Muscle of arm (tissue), 14 donors: ENCODE measurements around the gene F11. TPM values are rescaled to one million over a fixed set of nuclear protein-coding genes. Genes with fewer than 3 reads are reported as not detected.
"Not testable (repeated sequence)": the region's sequence is repeated elsewhere in the genome, so short reads cannot be mapped to it uniquely, and the experiment has no call there.

Experiments
- DNase-seq: peaks from one replicate; pipeline ENCODE4 v3.0.0-alpha.2; 2013
- long read RNA-seq, 11 donors: transcript quantifications; one replicate each; lab custom pipeline, GENCODE V29; 2026
- polyA plus RNA-seq, 12 donors: library from polyadenylated mRNA; unstranded; fragments of 120-200 nt; gene quantifications; one replicate each; pipeline ENCODE4 v1.2.1, GENCODE V29; 2013; ENCODE audit not compliant: insufficient read length in 12 of 12

Gene F11
- under 1 TPM in 1 of 12 donors, not detected in 11; 0.97 TPM for polyA plus RNA-seq
- long read RNA-seq, donor 1, result 0 reads
- long read RNA-seq, donor 2, result 0 reads
- long read RNA-seq, donor 3, result 0 reads
- long read RNA-seq, donor 4, result 0 reads
- long read RNA-seq, donor 5, result 0 reads
- long read RNA-seq, donor 6, result 0 reads
- long read RNA-seq, donor 7, result 0 reads
- long read RNA-seq, donor 8, result 0 reads
- long read RNA-seq, donor 9, result 0 reads
- long read RNA-seq, donor 10, result 0 reads
- long read RNA-seq, donor 11, result 0 reads

DNA sequence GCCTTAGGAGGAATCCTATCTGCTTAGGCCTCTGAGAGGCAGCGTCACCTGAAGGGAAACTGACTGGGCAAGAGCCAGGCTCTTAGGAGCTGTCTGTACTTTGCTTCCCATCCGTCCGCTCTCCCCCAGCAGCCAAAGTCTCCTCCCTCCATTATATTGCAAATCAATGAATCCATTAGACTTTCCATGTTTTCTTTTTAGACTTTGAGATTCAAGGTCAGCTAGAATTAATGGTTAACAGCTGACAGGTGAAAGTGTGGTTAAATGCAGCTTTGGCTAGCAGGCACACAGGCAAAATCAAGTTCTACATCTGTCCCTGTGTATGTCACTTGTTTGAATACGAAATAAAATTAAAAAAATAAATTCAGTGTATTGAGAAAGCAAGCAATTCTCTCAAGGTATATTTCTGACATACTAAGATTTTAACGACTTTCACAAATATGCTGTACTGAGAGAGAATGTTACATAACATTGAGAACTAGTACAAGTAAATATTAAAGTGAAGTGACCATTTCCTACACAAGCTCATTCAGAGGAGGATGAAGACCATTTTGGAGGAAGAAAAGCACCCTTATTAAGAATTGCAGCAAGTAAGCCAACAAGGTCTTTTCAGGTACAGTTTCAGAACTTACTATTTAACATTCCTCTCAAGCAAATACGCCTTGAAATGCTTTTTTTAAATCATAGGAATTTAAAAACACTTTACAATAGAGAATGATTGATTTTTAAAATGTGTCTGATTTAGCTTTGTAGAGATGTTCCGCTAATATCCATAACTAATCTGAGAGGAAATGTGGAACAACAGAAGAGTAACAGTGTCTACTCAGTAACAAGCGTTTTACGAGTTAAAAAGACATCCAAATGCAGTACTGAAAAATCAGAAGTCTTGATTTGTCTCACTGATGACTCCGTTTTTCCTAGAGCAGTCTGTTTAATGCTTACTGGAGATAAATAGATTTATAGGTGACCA, at the start of gene F11:
Gene F11, plus strand, starts transcription at position 507 of the 970 bp plus-strand sequence. CDS start 948 bp downstream, outside the sequence.
- DNase-seq, result no peak

GRCh38 chr4:186216465-186217024, 49.4 kb upstream of the F11 start:
- DNase-seq, result no peak

DNA sequence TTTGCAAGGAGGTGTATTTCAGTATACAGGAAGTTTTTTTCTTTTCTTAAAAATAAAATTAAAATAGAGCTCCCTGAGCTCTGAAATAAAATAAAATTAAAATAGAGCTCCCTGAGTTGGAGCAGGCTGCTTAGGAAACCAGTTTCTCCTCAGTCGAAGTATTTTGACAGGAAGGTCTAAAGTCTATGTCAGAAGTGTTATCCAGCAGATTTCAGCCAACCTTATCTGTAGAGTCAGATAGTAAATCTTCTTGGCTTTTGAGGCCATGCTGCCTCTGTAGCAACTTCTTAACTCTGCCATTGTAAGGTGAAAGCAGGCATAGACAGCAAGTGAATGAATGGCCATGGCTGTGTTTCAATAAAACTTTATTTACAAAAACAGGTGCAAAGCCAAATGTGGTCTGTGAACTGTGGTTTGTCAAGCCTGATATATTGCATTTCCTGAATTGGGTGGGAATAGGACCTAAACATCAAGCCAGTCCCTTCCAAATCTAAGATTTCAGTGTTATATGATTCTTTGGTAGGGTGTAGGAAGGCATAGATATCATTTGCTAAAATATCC, 48.2 kb upstream of the F11 start:
- no peak for DNase-seq

DNA sequence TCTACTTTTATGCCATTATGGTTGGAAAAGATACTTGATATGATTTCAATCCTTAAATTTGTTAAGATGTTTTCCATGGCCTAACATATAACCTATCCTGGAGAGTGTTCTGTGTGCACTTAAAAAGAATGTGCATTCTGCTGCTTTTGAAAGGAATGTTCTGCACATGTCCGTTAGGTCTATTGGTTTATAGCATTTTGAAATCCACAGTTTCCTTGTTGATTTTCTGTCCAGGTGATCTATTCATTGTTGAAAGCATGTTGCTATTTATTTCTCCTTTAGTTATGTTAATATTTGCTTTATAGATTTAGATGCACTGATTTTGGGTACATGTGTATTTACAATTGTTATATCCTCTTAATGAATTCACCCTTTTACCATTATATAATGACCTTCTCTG, 44.4 kb upstream of the F11 start:
- DNase-seq, result no peak

DNA sequence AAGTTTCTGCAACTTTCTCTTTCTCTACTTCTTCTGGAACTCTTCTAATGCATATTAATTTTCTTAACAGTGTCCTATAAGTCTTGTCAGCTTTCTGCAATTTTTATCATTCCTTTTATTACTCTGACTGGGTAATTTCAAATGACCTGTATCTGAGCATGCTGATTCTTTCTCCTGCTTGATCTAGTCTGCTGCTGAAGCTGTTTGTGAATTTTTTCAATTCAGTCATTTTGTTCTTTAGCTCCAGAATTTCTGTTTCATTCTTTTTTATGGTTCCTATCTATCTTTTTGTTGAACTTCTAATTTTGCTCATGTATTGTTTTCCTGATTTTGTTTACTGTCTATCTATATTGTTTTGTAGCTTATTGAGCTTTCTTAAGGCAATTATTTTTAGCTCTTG, 40.1 kb upstream of the F11 start:
- DNase-seq, result no peak

DNA sequence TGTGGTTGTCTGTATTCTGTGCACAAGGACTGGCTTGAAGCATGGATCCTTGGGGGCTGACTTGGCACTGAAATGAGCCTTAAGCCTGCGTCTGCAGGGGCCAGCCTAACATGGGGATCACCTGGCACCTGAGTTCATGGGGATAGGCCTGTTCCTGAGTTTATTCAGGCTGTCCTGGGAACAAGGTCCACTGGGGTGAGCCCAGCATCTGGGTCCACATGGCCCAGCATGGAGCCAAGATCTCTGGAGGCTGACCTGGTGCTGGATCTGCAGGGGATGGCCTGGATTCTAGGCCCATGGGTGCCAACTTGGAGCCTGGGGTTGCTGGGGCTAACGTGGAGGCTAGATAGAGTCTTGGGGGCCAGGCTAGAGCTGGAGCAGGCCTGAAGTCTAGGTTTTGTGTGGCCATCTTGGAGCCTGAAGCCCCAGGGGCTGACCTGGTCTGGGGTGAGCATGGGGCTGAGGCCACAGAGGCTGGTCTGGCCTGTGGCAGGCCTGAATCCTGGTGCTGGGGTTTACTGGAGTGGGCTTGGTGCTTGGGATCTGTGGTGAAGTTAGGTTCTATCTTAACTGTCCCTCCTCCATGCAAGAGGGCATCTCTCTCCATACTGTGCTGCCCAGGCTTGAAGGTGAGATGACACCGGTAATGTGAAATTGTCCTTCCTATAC, 39.3 kb upstream of the F11 start:
- no peak for DNase-seq

GRCh38 chr4:186227221-186227620, 38.8 kb upstream of the F11 start, which contains the start of gene KLKB1:
Gene KLKB1 (plus strand): TSS chr4:186227507. CDS start chr4:186228196, 689 bp downstream.
- DNase-seq, result no peak

- no peak for DNase-seq
Measured at GRCh38 chr4:186227744-186228513, 38.1 kb upstream of the F11 start.

DNA sequence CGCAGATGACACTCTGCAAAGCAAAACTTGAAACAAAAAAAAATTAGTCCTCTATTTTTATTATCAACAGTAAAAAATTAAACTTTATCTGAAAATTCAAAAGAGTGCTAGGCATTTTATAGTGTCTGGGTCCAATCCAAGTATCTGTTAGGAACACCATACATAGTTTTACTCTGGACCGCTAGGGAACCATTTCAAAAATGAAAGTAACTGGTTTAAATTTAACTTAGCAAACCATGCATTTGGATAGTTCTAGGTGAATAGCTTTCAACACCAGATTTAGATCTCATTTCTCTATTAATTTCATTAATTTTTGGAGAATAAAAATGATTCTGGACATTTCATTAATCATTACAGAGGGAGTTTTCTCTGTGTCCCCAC, 37.5 kb upstream of the F11 start:
- DNase-seq, result no peak

GRCh38 chr4:186234367-186234766, 31.6 kb upstream of the F11 start:
- no peak for DNase-seq

DNA sequence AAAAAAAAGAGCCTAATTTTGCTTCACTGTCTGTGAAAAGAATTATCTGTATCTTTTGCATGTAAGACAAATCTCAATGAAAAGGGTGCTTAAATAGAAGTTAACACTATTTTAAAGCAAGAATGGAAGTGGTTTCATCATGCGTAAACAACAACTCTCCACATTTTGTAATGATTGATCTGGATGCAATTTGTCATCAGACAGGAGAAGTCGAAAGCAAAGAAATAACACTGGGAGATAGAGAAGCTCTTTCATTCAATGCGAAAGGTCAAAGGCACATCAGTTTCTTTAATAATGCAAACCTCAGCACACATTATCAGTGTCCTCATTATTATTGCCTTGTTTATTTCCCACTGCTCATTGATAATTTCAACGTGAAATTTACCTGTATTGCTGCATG, 29.9 kb upstream of the F11 start:
- DNase-seq, result no peak

- DNase-seq, result no peak
Measured at GRCh38 chr4:186240452-186240847, 25.5 kb upstream of the F11 start.

DNA sequence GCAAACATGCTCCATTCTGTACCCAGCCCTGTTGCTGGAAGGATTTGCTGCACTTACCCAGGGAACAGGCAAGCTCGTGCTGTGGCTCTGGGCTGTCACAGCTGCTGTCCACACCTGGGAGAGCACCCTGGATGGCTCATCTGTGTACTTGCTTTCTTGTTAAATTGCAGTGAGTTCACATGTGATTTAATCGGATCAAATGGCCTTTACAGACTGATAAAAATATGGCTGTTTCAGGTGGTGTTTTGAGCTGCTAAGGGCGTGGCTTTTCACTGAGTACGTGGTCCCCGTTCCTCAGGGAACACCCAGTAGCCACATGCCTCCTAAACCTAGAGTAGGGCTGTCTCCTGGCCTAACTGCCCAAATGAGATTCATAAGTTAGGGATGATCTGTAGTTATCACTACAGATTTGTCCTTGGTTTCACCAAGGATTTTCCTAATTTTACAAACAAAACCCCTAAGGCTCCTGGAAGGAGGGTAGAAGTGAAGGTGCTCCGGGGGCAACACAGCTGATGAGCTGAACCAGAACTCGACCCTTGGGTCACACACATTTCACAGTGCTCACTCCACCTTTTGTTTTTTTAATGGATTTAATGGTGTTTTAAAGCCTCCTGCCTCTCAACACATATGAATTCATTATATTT, 25.0 kb upstream of the F11 start:
- no peak for DNase-seq

GRCh38 chr4:186241616-186242015, 24.4 kb upstream of the F11 start:
- DNase-seq, result no peak

DNA sequence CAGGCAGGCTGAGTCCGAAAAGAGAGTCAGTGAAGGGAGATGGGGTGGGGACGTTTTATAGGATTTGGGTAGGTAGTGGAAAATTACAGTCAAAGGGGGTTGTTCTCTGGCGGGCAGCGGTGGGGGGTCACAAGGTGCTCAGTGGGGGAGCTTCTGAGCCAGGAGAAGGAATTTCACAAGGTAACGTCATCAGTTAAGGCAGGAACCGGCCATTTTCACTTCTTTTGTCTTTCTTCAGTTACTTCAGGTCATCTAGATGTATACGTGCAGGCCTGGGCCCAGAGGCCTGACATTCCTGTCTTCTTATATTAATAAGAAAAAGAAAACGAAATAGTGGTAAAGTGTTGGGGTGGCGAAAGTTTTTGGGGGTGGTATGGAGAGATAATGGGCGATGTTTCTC, 24.0 kb upstream of the F11 start:
- not testable (repeated sequence) for DNase-seq

GRCh38 chr4:186243331-186243730, 22.7 kb upstream of the F11 start:
- DNase-seq, result no peak

- DNase-seq, result no peak
Measured at GRCh38 chr4:186244835-186245234, 21.2 kb upstream of the F11 start.

GRCh38 chr4:186247062-186247752, 18.8 kb upstream of the F11 start:
- not testable (repeated sequence) for DNase-seq

DNA sequence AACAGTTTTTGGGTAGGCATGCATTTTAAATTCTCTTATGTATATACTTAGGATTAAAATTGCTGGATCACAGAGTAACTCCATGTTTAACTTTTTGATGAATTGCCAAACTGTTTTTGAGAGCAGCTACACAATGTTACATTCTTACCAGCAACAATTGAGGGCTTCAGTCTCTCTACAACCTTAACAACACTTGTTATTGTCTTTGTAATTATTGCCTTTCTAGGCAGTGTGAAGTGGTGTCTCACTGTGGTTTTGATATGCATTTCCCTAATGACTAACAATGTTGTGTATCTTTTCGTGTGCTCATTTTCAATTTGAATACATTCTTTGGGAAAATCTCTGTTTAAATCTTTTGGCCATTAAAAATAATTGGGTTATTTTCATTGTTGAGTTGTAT, 17.3 kb upstream of the F11 start:
- no peak for DNase-seq
